MM.1S (cell line): ENCODE data around the gene ATP8B4.

Experiments used
- CTCF ChIP-seq: fragments of 300-600 bp; sonication (generic); IDR thresholded peaks from 2 replicates; pipeline ENCODE4 v1.5.1; 2016; ENCODE audit warnings: antibody characterized with exemption, low read length, mixed read lengths
- EZH2 ChIP-seq: fragments of 300-600 bp; sonication (generic); optimal IDR thresholded peaks from 2 replicates; pipeline ENCODE3; 2017; ENCODE audit warnings: low read depth, mild to moderate bottlenecking, antibody characterized with exemption, low read length, mixed read lengths

- TF ChIP-seq CTCF (no peak), EZH2 (no peak)
Observed at GRCh38 chr15:50113992-50114780, 4.8 kb downstream of the ATP8B4 start.
